Retinal pigment epithelial cell (primary cell): ENCODE data around the gene LCMT2.

Experiments
- DNase-seq: peaks from one replicate; pipeline ENCODE4 v3.0.0-alpha.2; 2010; ENCODE audit warnings: low read depth
- H3K4me3 ChIP-seq: 2 replicates; pipeline ENCODE4 v1.5.1; 2011; ENCODE audit warnings: mild to moderate bottlenecking, low read length, control low read depth, moderate library complexity
- TF ChIP-seq, protein P1 (sequence below): conservative IDR thresholded peaks from 2 replicates; pipeline ENCODE4 v1.5.1; 2011; ENCODE audit warnings: low read depth, low read length, control low read depth, inconsistent platforms

Gene LCMT2

DNA sequence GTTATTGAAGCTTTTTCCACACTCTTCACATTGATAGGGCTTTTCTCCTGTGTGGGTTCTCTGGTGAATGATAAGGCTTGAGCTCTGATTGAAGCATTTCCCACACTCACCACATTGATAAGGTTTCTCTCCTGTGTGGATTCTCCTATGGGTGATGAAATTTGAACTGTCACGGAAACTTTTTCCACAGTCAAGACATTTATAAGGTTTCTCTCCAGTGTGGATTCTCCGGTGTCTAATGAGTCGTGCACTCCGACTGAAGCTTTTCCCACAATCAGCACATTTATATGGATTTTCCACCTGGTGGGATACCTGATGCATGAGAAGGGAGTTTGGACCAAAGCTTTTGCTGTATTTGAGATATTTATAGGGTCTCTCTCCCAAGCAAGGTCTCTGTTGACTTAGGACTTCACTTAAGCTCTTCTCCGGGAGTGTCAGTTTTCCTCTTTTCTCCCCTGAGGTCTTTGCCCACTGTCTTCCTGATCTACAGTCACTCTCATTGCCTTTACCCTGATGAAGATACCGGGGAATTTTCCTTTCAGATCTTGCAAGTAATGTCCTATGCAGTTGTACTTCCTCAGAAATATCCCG is 31.0 kb upstream of the LCMT2 start:
- DNase-seq, result no peak
- TF ChIP-seq, protein P1, sequence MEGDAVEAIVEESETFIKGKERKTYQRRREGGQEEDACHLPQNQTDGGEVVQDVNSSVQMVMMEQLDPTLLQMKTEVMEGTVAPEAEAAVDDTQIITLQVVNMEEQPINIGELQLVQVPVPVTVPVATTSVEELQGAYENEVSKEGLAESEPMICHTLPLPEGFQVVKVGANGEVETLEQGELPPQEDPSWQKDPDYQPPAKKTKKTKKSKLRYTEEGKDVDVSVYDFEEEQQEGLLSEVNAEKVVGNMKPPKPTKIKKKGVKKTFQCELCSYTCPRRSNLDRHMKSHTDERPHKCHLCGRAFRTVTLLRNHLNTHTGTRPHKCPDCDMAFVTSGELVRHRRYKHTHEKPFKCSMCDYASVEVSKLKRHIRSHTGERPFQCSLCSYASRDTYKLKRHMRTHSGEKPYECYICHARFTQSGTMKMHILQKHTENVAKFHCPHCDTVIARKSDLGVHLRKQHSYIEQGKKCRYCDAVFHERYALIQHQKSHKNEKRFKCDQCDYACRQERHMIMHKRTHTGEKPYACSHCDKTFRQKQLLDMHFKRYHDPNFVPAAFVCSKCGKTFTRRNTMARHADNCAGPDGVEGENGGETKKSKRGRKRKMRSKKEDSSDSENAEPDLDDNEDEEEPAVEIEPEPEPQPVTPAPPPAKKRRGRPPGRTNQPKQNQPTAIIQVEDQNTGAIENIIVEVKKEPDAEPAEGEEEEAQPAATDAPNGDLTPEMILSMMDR, result no peak
- H3K4me3 ChIP-seq, result no peak overlapping the region

DNA sequence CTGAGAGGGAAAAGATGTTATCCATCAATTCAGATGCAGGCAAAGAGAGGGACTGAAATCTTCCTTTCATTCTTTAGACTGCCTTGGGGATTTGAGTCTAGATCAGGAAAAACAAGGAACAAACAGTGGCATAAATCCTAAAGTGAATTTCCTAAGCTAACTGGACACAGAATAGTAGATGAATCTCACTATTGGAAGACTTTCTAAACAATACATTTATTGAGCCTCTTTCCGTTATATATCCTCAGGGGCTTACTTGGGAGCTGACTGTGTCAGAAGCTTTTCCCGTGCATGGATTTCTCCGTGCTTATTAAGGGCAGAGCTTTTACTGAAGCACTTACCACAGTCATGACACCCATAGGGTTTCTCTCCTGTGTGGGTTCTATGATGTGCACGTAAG is 30.4 kb upstream of the LCMT2 start:
- TF ChIP-seq, protein P1, result no peak
- no peak for DNase-seq
- no peak overlapping the region for H3K4me3 ChIP-seq

DNA sequence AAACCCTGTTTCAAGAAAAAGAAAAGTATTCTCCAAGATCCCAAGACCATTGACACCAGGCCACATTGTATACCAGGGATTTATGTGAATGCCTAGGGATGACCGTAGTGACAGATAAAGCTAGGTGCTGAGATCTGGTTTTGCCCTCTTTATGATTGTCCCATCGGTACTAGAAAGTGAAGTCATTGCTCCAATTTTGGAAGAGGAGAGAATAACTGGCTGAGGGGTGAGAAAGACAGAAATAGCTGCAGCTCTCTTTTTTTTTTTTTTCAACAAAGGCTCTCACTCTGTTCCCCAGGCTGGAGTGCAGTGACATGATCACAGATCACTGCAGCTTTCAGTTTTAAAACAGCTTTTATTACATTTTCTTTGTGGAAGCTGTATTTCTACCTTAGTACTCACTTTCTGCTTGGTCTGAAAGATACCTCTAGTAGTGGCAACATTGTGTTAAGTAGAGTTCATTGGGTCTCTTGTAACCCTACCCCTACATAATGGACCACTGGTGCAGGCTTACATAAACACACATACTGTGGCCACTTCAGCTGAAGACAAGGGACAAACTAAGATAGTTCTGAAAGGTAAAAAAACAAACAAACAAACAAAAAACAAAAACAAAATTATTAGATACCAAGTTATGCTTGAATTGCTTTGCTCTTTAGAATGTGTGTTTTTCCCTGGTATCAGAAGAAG is 22.5 kb upstream of the LCMT2 start:
- TF ChIP-seq, protein P1, result no peak
- DNase-seq, result no peak
- H3K4me3 ChIP-seq, result no peak overlapping the region

GRCh38 chr15:43347114-43347513 is 16.7 kb upstream of the LCMT2 start:
- DNase-seq, result no peak
- TF ChIP-seq, protein P1, result no peak
- no peak overlapping the region for H3K4me3 ChIP-seq

DNA sequence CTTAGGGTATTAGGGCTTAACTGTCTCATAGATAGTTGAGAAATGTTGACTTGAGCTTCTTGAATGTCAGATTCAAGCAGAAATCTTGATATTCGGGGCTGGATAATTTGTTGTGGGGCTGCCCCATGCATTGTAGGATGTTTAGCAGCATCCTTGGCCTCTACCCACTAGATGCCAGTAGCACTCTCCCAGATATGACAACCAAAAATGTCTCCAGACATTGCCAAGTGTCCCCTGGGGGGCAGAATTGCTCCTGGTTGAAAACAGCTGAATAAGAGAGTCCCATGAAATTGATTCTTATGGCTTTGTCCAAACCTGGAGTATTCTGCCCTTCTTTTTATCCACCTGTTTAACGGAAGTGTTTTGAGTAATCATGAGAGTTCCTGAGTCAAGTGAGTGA is 15.9 kb upstream of the LCMT2 start:
- TF ChIP-seq, protein P1, result no peak
- DNase-seq, result no peak
- H3K4me3 ChIP-seq, result no peak overlapping the region

GRCh38 chr15:43330780-43331087 is 361 bp upstream of the LCMT2 start:
- DNase-seq, result no peak
- TF ChIP-seq, protein P1, result no peak
- peak overlapping the region; percentile 72 for H3K4me3 ChIP-seq
